AG20443 (cell line): Measurements from ENCODE around the gene USH1G.
A peak's percentile ranks its signal among the peaks of the same experiment; 100 is the strongest.
"Not testable (repeated sequence)": the region's sequence is repeated elsewhere in the genome, so short reads cannot be mapped to it uniquely, and the experiment has no call there.

ENCODE experiments used
- DNase-seq: peaks from one replicate; pipeline ENCODE4 v3.0.0; 2012; ENCODE audit warnings: low spot score, mixed read lengths

USH1G gene

GRCh38 chr17:74922694-74923537 is at the start of gene USH1G:
Gene USH1G (minus strand): TSS chr17:74923255. CDS start chr17:74923073, 182 bp downstream.
- peak; percentile 61 for DNase-seq

GRCh38 chr17:74972107-74972972 is 49.3 kb upstream of the USH1G start, which contains the start of gene HID1:
Gene HID1 (minus strand): TSS chr17:74972759. CDS start chr17:74972656, 103 bp downstream.
- peak; percentile 72 for DNase-seq

DNA sequence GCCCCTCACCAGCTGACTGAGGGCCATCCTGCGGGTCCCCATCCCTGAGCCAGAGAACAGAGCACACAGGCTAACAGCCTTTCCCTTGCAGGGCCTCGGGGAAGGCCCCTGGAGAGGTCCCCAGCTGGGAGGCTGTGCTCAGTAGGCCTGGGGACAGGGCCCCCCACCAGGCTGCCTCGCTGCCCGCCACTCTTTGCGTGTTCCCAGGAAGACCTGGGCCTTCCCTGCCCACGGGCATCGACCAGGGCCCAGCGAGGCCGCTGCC is 48.7 kb upstream of the USH1G start:
- no peak for DNase-seq

- no peak for DNase-seq
Observed at GRCh38 chr17:74971069-74971841, 48.2 kb upstream of the USH1G start.

- DNase-seq, result no peak
Observed at GRCh38 chr17:74970395-74970794, 47.3 kb upstream of the USH1G start.

- DNase-seq, result not testable (repeated sequence)
Observed at GRCh38 chr17:74969501-74969900, 46.4 kb upstream of the USH1G start.

GRCh38 chr17:74968361-74968780 is 45.3 kb upstream of the USH1G start:
- no peak for DNase-seq

DNA sequence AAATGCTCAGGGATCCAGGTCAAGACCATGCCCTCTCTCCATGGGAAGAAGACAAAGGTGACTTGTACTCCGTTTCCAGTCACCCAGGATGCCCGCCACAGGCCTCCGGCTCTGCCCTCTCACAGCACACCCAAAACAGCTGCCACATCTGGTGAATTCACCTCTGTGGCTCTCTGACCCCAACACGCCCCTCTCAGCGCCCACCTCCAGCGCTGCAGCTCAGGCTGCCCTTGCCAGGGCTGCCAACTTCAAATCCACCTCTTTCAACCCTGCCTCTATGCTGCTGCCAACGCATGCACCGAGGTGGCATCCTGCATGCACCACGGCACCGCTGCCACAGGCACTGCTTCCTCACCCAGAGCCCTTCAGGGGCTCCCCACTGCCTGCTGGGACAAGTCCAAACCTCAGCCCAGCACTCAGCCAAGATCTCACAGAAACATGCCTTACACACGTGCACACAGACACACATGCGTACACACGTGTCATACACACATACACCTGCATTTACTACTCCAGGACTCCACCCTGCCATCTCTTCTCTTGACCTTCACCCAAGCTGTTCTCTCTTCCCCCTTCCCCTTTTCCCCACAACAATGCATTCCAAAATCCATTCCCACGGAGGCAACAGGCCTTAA is 42.0 kb upstream of the USH1G start:
- DNase-seq, result no peak

GRCh38 chr17:74964246-74964761 is 41.2 kb upstream of the USH1G start:
- DNase-seq, result no peak

DNA sequence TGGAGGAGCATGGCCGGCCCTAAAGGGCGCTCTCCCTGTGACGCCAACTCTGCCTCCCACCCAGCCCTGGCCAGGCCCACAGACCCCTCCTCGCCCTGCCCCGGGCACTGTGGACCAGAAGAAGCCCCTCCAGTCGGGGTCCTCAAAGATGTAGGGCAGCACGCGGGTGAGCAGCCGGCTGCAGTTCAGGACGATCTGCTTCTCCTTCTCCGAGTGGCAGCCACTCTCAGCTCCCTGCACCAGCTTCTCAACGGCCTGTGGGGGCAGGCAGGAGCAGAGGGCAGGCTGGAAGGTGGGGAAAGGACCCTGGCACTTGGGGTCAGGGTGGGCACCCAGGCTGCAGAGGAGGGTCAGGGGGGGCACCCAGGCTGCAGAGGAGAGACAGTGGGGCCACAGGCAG is 40.6 kb upstream of the USH1G start:
- DNase-seq, result no peak

DNA sequence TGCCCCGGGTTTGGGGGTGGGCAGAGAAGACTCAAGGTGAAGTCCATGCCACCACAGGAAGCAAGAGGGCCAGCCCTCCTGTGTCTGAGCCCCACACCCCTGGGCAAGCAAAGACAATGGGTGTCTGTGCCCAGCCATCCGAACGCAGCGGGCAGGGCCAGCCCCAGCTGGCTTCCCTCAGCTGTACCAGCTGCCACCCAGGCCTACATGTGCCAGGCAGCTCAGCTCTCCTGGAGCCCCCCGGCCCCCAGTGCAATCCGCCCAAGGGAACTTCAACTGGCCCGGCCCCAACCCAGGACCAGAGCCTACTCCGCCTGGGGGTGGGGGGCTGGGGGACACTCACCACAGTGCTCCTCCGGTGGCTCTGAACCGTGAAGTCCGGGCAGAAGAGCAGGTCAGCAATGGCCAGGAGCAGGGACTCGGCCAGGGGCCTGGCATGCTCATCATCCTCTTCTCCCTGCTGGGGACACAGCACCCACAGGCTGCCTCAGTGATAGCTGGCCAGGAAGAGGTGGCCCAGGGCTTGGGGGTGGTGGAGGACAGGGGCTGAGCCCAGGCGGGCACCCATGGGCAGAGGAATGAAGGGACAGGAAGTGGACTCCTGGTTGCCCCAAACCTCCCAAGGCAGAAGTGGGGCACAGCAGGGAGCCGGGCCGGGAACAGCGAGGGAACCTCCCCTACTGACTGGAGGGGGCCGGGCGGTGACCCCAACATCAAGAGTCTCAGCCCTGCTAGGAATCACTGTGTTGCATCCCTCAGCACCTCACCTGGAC is 39.8 kb upstream of the USH1G start:
- no peak for DNase-seq

GRCh38 chr17:74961657-74962350 is 38.7 kb upstream of the USH1G start:
- peak; percentile 93 for DNase-seq

GRCh38 chr17:74960570-74961342 is 37.7 kb upstream of the USH1G start:
- DNase-seq, result peak; percentile 59

- peak; percentile 80 for DNase-seq
Observed at GRCh38 chr17:74959826-74960515, 36.9 kb upstream of the USH1G start.

- DNase-seq, result peak; percentile 90
Observed at GRCh38 chr17:74957935-74958740, 35.1 kb upstream of the USH1G start.

- no peak for DNase-seq
Observed at GRCh38 chr17:74956093-74956492, 33.0 kb upstream of the USH1G start.

GRCh38 chr17:74954665-74955421 is 31.8 kb upstream of the USH1G start:
- DNase-seq, result no peak
